ENCODE results near the gene MTREX. TPM values are rescaled to one million over a fixed set of nuclear protein-coding genes. Genes with fewer than 3 reads are reported as not detected.

Gene MTREX
- total RNA-seq, 6 experiments from 2014 or later, result 65.1 to 78.2 (median 70.1) TPM

DNA sequence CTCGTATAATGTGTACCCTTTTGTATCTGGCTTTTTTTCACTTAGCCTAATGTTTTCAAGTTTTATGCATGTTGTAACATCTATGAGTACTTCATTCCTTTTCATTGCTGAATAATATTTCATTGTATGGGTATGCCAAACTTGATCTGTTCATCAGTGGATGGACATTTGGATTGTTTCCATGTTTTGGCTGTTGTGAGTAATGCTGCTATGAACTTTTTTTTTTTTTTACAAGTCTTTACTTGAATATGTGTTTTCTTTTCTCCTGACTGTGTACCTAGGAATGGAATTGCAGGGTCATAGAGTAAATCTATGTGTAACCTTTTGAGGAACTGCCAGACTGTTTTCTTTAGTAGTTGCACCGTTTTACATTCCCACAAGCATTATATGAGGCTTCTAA, 52.4 kb downstream of the MTREX start:
- H3K36me3 Mint-ChIP-seq (ENCODE audit: low read depth), result peaks cover 27% of the 10 kb centered on the region

DNA sequence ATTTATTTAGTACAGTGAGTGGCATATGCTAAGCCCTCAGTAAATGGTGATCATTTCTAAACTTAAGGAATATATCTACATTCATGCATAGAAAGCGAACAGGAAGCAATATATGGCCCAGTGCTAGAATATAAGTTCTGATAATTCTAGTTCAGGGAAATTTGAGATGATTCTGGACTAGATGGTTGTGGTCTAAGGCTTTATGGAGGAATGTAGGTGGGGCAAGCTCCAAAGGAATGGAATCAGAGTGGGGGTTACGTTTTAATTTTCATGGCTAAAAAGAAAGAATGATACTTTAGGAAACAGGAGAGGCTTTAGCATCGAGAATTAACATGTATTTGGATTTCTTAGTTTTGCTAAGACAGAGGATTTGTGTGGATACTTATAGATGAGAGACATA, 56.1 kb downstream of the MTREX start:
- peaks cover 25% of the 10 kb centered on the region for H3K4me1 Mint-ChIP-seq (ENCODE audit: low read depth)
- DNase-seq, result peak; percentile 7
- H3K27me3 Mint-ChIP-seq (ENCODE audit: insufficient read depth), result no peaks in the 10 kb centered on the region
- no peak for TF ChIP-seq CTCF (IDR thresholded peaks at IDR 0.05)
- H3K36me3 Mint-ChIP-seq (ENCODE audit: low read depth), result peaks cover 19% of the 10 kb centered on the region
- H3K9me3 Mint-ChIP-seq, result peaks cover 8% of the 10 kb centered on the region
- peak overlapping the region; percentile 36 for H3K27ac Mint-ChIP-seq
- no peak overlapping the region for H3K4me3 Mint-ChIP-seq

More for the DNA sequence above, 52.4 kb downstream of the MTREX start:
- no peak overlapping the region for H3K4me3 Mint-ChIP-seq
- H3K27me3 Mint-ChIP-seq (ENCODE audit: insufficient read depth), result no peaks in the 10 kb centered on the region
- peak; percentile 36 for DNase-seq
- peaks cover 8% of the 10 kb centered on the region for H3K9me3 Mint-ChIP-seq
- no peak for TF ChIP-seq CTCF (IDR thresholded peaks at IDR 0.05)
- peak overlapping the region; percentile 61; the same call in 1 of the 2 replicates for H3K27ac Mint-ChIP-seq
- peaks cover 29% of the 10 kb centered on the region for H3K4me1 Mint-ChIP-seq (ENCODE audit: low read depth)

- Mint-ChIP-seq H3K4me1 (ENCODE audit: low read depth) (peaks cover 25% of the 10 kb centered on the region), H3K36me3 (ENCODE audit: low read depth) (peaks cover 15% of the 10 kb centered on the region), H3K27me3 (ENCODE audit: insufficient read depth) (no peaks in the 10 kb centered on the region), H3K9me3 (peaks cover 8% of the 10 kb centered on the region), H3K27ac (no peak overlapping the region; the same call in 1 of the 2 replicates), H3K4me3 (no peak overlapping the region)
- DNase-seq, result no peak
- no peak for TF ChIP-seq CTCF (IDR thresholded peaks at IDR 0.05)
These were observed 56.8 kb downstream of the MTREX start for GRCh38 chr5:55364537-55365055.

GRCh38 chr5:55370291-55370925, 62.6 kb downstream of the MTREX start:
- no peak for TF ChIP-seq CTCF (IDR thresholded peaks at IDR 0.05)
- Mint-ChIP-seq H3K4me1 (ENCODE audit: low read depth) (peaks cover 6% of the 10 kb centered on the region; the same call in 1 of the 2 replicates), H3K9me3 (no peaks in the 10 kb centered on the region), H3K36me3 (ENCODE audit: low read depth) (peaks cover 24% of the 10 kb centered on the region), H3K4me3 (no peak overlapping the region), H3K27ac (no peak overlapping the region), H3K27me3 (ENCODE audit: insufficient read depth) (no peaks in the 10 kb centered on the region)
- no peak for DNase-seq

GRCh38 chr5:55371145-55371544, 63.4 kb downstream of the MTREX start:
- Mint-ChIP-seq H3K9me3 (no peaks in the 10 kb centered on the region), H3K4me3 (no peak overlapping the region), H3K36me3 (ENCODE audit: low read depth) (peaks cover 32% of the 10 kb centered on the region), H3K27me3 (ENCODE audit: insufficient read depth) (peaks cover 2% of the 10 kb centered on the region; the same call in 1 of the 2 replicates), H3K4me1 (ENCODE audit: low read depth) (peaks cover 6% of the 10 kb centered on the region; the same call in 1 of the 2 replicates), H3K27ac (no peak overlapping the region)
- no peak for DNase-seq
- TF ChIP-seq CTCF (IDR thresholded peaks at IDR 0.05), result no peak

Measured in HFFc6 (cell line).